Lower leg skin (tissue), 3 donors: ENCODE data around the gene KCTD21.

Source experiments
- POLR2A ChIP-seq, 2 donors: fragments of 450-650 bp; IDR thresholded peaks; one replicate each; pipeline ENCODE4 v1.6.1; 2016 to 2017; ENCODE audit warnings: antibody characterized with exemption in 2 of 2, mild to moderate bottlenecking in 1 of 2, moderate library complexity in 1 of 2
- TF ChIP-seq, protein P1 (sequence below), 3 donors: fragments of 450-650 bp; IDR thresholded peaks; one replicate each; pipeline ENCODE4 v1.5.1; 2016; ENCODE audit warnings: antibody characterized with exemption in 3 of 3, mild to moderate bottlenecking in 3 of 3, moderate library complexity in 2 of 3

DNA sequence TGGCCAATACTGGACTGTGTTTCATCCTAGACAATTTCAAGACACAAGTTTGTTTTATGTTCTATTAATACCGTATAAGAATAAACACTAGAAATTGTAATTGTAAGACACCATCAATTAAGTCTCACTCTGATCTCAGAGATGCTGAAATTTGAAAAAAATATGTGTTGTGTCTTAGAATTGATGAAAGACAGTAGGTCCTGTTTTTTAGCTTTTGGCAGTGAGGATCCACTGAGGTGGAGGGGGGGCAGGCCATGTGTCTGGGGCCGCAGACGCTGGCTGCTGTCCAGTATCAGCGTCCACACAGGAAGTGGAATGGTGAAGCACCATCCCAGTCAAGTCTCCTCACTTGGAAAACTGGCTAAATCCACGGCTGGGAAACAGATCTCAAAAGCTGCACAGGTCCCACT lies 26.5 kb downstream of the KCTD21 start:
- TF ChIP-seq, protein P1, sequence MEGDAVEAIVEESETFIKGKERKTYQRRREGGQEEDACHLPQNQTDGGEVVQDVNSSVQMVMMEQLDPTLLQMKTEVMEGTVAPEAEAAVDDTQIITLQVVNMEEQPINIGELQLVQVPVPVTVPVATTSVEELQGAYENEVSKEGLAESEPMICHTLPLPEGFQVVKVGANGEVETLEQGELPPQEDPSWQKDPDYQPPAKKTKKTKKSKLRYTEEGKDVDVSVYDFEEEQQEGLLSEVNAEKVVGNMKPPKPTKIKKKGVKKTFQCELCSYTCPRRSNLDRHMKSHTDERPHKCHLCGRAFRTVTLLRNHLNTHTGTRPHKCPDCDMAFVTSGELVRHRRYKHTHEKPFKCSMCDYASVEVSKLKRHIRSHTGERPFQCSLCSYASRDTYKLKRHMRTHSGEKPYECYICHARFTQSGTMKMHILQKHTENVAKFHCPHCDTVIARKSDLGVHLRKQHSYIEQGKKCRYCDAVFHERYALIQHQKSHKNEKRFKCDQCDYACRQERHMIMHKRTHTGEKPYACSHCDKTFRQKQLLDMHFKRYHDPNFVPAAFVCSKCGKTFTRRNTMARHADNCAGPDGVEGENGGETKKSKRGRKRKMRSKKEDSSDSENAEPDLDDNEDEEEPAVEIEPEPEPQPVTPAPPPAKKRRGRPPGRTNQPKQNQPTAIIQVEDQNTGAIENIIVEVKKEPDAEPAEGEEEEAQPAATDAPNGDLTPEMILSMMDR (IDR thresholded peaks at IDR 0.05) = no peak
- no peak for TF ChIP-seq POLR2A (IDR thresholded peaks at IDR 0.05)
